Measurements from ENCODE around the gene SGMS1.

Gene SGMS1

GRCh38 chr10:50613726-50614443, 9.9 kb downstream of the SGMS1 start:
- H3K79me2 ChIP-seq (ENCODE audit: low read length): peaks cover 73% of the 10 kb centered on the region
- H3K27me3 ChIP-seq (ENCODE audit: low read depth, low read length): no peaks in the 10 kb centered on the region
- H3K36me3 ChIP-seq (replicated peaks; ENCODE audit: low read depth, low read length): no peaks in the 10 kb centered on the region
- no peak overlapping the region for H3K27ac ChIP-seq (ENCODE audit: low read length)
- H2AFZ ChIP-seq (ENCODE audit: low read depth, low read length): no peak overlapping the region
- no peaks in the 10 kb centered on the region for H3K9me3 ChIP-seq (ENCODE audit: insufficient read depth, low read length)
- no peak overlapping the region for H3K9ac ChIP-seq (ENCODE audit: low read length)
- TF ChIP-seq CTCF (IDR thresholded peaks at IDR 0.05; ENCODE audit: low read depth, low read length): no peak
- TF ChIP-seq EZH2phosphoT487 (IDR thresholded peaks at IDR 0.05; ENCODE audit: low read depth): no peak
- H4K20me1 ChIP-seq (ENCODE audit: insufficient read depth, low read length): peaks cover 7% of the 10 kb centered on the region
- H3K4me2 ChIP-seq (ENCODE audit: low read length): 0 out of 2 replicates have a peak overlapping the region, but pooled peaks have one; percentile 11
- peaks cover 44% of the 10 kb centered on the region for H3K4me1 ChIP-seq (ENCODE audit: low read length)
- H3K4me3 ChIP-seq (ENCODE audit: low read length): no peak overlapping the region

- Histone ChIP-seq H4K20me1 (ENCODE audit: insufficient read depth, low read length) (peaks cover 3% of the 10 kb centered on the region; the same call in 1 of the 2 replicates), H3K27ac (ENCODE audit: low read length) (no peak overlapping the region), H3K27me3 (ENCODE audit: low read depth, low read length) (no peaks in the 10 kb centered on the region), H2AFZ (ENCODE audit: low read depth, low read length) (no peak overlapping the region), H3K36me3 (replicated peaks; ENCODE audit: low read depth, low read length) (no peaks in the 10 kb centered on the region), H3K9me3 (ENCODE audit: insufficient read depth, low read length) (no peaks in the 10 kb centered on the region), H3K4me3 (ENCODE audit: low read length) (no peak overlapping the region), H3K4me1 (ENCODE audit: low read length) (peaks cover 37% of the 10 kb centered on the region), H3K4me2 (ENCODE audit: low read length) (peak overlapping the region; percentile 11; the same call in 1 of the 2 replicates), H3K9ac (ENCODE audit: low read length) (no peak overlapping the region), H3K79me2 (ENCODE audit: low read length) (peaks cover 68% of the 10 kb centered on the region)
- TF ChIP-seq CTCF (IDR thresholded peaks at IDR 0.05; ENCODE audit: low read depth, low read length) (no peak), EZH2phosphoT487 (IDR thresholded peaks at IDR 0.05; ENCODE audit: low read depth) (no peak)
Observed at GRCh38 chr10:50613150-50613549, 10.6 kb downstream of the SGMS1 start.

- Histone ChIP-seq H3K4me3 (ENCODE audit: low read length) (no peak overlapping the region), H3K27me3 (ENCODE audit: low read depth, low read length) (no peaks in the 10 kb centered on the region), H2AFZ (ENCODE audit: low read depth, low read length) (no peak overlapping the region), H3K9ac (ENCODE audit: low read length) (no peak overlapping the region), H4K20me1 (ENCODE audit: insufficient read depth, low read length) (peaks cover 3% of the 10 kb centered on the region; the same call in 1 of the 2 replicates), H3K27ac (ENCODE audit: low read length) (no peak overlapping the region), H3K4me2 (ENCODE audit: low read length) (no peak overlapping the region), H3K4me1 (ENCODE audit: low read length) (peaks cover 28% of the 10 kb centered on the region), H3K36me3 (replicated peaks; ENCODE audit: low read depth, low read length) (no peaks in the 10 kb centered on the region), H3K9me3 (ENCODE audit: insufficient read depth, low read length) (no peaks in the 10 kb centered on the region), H3K79me2 (ENCODE audit: low read length) (peaks cover 44% of the 10 kb centered on the region)
- TF ChIP-seq CTCF (IDR thresholded peaks at IDR 0.05; ENCODE audit: low read depth, low read length) (no peak), EZH2phosphoT487 (IDR thresholded peaks at IDR 0.05; ENCODE audit: low read depth) (no peak)
Observed at GRCh38 chr10:50610368-50610767, 13.4 kb downstream of the SGMS1 start.

- Histone ChIP-seq H3K27me3 (ENCODE audit: low read depth, low read length) (no peaks in the 10 kb centered on the region), H3K4me2 (ENCODE audit: low read length) (no peak overlapping the region), H4K20me1 (ENCODE audit: insufficient read depth, low read length) (peaks cover 7% of the 10 kb centered on the region; the same call in 1 of the 2 replicates)
Observed at GRCh38 chr10:50607356-50607925, 16.3 kb downstream of the SGMS1 start.

More at GRCh38 chr10:50607356-50607925, 16.3 kb downstream of the SGMS1 start:
- H3K36me3 ChIP-seq (replicated peaks; ENCODE audit: low read depth, low read length): no peaks in the 10 kb centered on the region
- peaks cover 45% of the 10 kb centered on the region for H3K79me2 ChIP-seq (ENCODE audit: low read length)
- no peaks in the 10 kb centered on the region for H3K9me3 ChIP-seq (ENCODE audit: insufficient read depth, low read length)
- peaks cover 17% of the 10 kb centered on the region for H3K4me1 ChIP-seq (ENCODE audit: low read length)
- H2AFZ ChIP-seq (ENCODE audit: low read depth, low read length): no peak overlapping the region
- no peak overlapping the region for H3K9ac ChIP-seq (ENCODE audit: low read length)
- H3K27ac ChIP-seq (ENCODE audit: low read length): no peak overlapping the region
- no peak overlapping the region for H3K4me3 ChIP-seq (ENCODE audit: low read length)
- no peak for TF ChIP-seq CTCF (IDR thresholded peaks at IDR 0.05; ENCODE audit: low read depth, low read length)
- TF ChIP-seq EZH2phosphoT487 (IDR thresholded peaks at IDR 0.05; ENCODE audit: low read depth): no peak
